Occipital lobe (tissue), 2 donors: Measurements from ENCODE around the gene KIF5C. TPM values are rescaled to one million over a fixed set of nuclear protein-coding genes. Genes with fewer than 3 reads are reported as not detected.

Experiments used
- DNase-seq: peaks from one replicate; lab custom pipeline; 2025; lab: John Stamatoyannopoulos, UW
- total RNA-seq: library from RNA; depleted of rRNA; stranded (reverse); fragments of >200 nt; gene quantifications from one replicate; pipeline ENCODE4 v1.2.3, GENCODE V29; 2014

KIF5C gene
- total RNA-seq, 1 donor from 2014 or later, result 379 TPM

DNA sequence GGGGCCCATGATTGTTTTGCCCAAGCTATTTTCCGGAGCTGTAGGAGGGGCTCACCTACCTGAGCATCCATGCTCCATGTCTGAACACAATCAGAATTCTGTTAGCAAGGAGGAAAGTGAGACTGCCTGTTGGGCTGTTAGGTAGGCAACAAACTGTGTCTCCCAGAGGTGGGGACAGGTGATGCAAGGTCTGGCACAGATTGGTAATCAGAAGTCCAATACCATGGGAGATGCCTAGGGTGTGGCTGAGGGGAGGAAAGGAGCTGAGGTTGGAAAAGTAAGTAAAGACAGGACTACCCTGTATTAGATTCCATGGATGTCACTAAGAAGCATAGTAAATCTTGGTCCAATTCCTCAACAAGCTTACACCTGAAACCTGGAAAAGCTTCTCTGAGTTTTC lies 166.5 kb downstream of the KIF5C start:
- no peak for DNase-seq

DNA sequence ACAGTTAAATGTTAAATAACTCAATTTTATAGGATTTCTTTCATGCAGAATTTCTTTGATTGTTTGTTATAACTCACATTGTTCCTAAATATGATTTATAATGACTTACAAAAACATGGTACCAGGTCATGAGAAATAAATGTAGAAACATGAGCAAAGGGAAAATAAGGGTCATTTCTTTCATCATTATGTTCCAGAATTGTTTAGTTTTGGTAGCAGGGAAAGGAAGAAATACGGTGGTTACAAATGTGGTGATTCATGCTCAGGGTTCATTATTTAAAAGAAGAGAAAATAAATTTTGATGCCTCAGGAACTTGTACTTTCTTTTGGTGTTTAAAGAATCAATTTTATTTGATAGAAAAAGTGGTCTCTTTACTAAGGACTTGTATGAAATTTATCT lies 167.9 kb downstream of the KIF5C start:
- no peak for DNase-seq

DNA sequence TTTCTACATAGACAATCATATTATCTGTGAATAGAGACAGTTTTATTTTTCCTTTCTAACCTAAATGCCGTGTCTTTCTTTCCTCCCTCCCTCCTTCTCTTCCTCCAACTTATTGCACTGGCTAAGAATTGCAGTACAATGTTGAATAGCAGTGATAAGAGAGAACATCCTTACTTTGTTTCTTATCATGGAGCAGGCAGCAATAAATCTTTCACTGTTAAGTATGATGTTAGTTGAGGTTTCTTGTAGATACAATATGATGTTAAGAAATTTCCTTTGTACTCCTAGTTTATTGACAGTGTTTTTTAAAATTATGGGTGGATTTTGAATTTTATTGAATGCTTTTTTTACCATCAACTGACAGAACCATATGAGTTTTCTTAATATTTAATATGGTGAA lies 169.5 kb downstream of the KIF5C start:
- DNase-seq, result no peak

DNA sequence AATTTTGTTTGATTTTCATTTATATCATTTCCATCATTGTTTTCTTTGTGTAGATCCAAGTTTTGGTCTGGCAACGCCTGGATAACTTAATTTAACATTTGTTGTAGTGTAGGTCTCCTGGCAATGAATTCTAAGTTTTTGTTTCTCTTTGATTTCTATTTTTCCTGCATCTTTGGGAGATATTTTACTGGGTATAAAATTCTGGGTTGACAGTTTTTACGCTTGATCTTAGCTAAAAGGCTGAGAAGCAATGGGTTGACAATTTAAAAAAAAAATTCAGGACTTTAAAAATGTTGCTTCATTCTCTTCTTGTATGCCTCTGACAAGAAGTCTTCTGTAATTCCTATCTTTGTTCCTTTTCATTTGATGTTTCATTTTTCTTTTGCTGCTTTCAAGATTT lies 172.1 kb downstream of the KIF5C start:
- no peak for DNase-seq

DNA sequence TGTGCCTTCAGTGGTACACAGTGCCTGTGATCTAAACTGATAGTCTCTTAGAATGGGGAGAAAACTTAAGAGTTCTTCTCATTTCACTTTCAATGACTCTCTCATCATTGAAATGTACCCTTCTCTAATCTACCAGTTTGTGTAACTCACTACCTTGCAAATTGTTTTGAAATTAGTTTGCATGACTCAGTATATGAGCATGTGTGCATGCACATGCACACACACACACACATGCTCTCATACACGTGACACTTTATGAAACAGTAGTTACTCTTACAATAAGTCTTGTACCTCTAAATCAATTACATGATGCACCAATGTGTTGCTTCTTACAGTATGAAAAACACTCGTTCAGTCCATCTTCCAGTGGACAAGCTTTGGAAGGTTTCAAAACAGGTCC lies 174.1 kb downstream of the KIF5C start:
- DNase-seq, result no peak

DNA sequence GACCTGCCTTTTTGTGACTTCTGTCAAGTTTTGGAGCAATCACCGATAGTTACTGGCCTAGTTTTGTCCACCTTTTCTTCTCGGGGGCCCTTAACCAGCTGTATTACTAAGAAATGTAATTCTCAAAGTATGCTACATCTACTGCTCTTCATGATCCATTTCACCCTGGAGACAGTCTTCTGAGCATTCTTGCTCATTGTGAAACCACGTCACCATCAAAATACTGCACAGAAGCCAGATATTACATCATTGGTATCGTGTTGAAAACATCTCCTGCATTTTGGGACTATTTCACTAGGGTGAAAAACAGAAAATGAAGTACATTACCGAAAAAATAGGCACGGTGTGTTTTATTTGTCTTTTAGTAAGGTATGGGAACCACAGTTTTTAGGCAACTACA lies 175.2 kb downstream of the KIF5C start:
- no peak for DNase-seq

DNA sequence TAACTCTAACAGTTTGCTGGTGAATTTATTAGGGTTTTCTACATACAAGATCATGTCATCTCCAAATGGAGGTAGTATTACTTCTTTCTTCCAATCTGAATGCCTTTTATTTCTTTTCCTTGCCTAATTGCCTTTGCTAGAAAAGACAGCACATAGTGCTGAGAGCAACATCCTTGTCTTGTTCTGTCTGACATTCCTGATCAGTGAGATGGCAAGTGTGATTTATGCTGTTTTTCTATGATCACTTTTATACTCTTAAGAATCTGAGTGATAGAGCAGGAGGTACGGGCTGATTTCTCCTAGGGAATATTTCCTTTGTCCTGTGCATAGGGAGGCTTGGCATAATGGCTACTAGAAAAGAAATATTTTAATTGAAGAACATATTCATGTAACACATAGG lies 180.7 kb downstream of the KIF5C start:
- no peak for DNase-seq

DNA sequence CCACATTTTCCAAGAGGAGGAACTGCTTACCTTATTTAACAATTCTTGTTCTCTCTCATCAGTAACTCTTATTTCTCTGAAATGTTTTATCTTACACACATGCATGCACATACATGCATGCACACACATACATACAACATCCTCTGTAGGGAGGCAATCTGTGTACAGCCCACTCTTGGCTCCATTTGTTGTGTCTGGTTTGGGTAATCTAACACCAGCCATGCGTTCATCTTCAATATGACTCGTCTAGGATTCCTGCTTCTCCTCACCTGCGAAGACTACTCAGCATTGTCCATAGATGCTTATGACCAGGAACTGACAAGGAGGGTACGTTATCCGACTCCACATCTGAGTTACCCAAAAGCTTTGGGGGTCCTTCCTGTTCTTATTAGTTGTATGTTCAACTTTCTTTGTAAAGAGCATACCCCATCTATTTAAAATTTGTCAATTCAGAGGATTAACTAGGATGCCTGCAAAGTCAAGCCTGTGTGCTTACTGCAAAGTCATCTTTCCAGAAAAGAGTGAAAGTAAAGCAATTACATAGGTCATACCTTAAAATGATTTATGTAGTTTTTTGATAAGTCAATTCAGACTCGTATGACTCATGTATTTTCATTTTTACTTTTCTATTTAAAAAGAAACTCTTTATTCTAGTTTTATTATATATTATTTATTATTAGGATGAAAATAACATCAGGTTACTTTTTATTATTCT lies 181.7 kb downstream of the KIF5C start:
- DNase-seq, result no peak

DNA sequence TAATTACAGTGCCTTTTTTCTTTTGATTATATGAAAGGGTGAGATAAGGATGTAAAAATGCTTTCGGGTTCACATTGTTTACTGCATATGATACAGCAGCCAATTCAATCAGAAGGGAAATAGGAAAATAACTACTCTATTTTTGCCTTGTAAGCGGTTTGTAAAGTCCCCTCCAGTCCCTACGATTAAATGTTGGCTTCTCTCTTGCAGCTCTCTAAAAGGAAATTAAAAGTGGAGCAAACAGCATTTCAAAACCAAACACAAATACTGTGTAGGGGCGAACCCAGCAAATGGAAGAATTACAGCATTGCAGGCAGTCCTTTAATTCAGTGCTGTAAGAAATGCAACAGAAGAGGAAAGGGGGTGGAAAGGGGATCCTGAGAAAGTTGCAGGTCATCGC lies 182.4 kb downstream of the KIF5C start:
- no peak for DNase-seq

DNA sequence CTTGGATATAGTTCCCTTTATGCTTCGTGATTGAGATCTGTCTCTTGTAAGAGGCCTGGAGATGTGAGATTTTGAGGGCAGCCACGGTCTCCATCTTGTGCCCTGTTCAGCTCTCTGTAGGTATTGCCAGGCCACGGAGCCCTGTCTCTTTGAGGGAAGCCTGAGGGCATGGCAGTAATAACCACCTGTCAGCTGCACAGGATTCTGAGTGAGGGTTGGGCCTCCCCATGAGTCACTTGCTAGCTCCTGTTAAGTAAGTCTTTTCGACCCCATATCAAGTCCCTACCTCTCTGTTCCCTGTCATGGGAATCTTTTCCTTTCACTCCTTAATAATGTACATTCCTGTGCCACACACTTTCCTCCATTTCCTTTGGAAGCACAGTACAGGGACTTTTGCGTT lies 183.9 kb downstream of the KIF5C start:
- DNase-seq, result no peak

DNA sequence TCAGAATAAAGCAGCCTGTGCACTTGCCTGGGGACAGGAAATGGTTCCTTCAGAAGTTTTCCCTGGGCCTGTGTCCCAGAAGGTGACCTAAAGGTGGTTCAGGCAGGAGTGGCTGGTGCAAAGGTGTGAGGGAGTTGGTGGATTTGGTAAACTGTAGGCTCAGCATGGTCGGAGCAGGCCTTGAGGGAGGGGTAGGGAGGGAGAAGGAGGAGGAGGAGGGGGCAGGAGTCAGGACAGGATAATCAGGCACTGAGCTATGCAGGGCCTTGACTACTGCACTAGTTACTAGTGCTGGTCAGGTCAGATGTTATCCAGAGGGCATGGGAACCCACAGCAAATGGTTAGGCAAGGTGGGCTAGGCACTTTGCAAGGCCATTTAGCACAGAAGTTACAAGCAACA lies 184.8 kb downstream of the KIF5C start:
- DNase-seq, result no peak

DNA sequence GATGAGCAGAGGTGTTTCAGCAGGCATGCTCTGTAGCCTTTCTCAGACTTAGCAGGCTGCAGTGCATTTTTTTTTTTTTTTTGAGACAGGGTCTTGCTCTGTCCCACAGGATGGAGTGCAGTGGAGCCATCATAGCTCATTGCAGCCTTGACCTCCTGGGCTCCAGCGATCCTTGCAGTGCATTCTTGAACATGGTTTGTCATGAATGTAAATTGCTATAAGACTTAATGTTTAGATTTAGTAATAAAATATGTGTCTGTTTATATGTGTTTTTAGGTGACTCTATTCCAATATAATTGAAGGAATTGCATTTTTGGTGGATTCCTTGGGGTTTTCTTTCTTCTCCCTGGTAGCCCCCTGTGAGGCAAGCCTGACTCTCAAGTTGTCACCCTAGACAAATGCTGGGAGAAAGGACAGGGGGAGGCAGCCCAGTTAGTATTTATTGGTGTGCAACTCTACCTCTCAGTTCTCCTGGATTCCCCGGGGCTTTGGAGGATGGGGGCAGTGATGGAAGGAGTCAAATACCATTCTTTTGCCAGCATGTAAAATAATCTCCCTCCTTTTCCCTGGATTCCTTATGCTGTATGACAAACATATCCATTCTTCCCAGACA lies 186.2 kb downstream of the KIF5C start:
- no peak for DNase-seq

DNA sequence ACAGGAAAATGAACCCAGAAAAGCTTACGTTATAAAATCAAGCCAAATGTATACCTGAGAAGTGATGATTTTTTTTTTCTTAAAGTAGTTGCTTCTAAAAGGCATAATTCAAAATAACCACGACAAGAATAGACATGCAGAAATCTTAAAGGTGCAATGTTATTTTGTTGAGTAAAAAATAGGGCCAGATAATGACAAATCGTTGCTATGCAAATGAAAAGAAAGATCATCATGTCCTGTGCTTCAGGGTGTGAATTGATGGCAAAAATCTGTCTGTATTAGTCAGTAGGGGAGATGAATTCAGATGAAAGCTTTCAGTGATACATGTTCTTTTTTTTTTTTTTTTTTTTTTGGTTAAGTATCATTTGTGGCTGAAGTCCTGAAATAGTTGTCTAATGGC lies 187.5 kb downstream of the KIF5C start:
- no peak for DNase-seq

DNA sequence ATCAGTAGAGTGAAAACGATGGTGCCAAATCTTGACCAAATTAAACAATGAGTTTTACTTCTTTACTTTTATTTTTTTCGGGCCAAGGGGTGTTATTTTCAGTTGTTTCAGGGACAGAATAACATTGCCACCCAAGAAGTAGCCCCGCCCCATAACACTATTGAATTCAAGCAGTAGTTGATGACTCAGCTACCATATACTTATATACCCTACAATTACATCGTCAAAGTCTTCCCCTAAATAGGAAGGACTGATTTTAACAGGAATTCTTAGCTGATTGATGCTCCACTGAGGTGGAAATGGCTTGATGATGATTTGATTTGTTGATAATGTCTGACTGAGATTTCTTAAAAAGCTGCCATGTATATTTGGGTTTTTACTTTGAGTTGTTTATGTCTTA lies 188.2 kb downstream of the KIF5C start:
- DNase-seq, result no peak

DNA sequence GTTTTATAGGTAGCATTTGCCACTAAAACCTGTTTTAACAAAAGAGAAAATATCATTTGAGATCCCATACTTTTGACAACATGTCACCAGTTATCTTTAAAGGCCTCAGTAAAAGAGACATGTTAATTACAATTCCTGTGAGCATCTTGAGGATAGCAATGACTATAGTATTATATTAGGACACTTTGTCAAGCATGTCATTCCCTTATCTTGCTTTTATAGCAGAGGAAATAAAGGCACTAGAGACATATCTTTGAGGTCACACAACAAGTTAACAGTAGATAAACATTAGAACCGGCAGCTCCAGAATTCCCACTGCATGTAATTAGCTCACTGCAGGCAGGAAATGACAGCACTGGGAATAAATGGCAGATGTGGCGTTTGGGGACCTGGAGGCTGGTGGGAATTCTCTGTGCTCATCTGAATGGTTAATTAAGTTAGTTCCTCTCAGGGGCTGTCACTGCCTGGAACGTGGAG lies 189.4 kb downstream of the KIF5C start:
- DNase-seq, result no peak

DNA sequence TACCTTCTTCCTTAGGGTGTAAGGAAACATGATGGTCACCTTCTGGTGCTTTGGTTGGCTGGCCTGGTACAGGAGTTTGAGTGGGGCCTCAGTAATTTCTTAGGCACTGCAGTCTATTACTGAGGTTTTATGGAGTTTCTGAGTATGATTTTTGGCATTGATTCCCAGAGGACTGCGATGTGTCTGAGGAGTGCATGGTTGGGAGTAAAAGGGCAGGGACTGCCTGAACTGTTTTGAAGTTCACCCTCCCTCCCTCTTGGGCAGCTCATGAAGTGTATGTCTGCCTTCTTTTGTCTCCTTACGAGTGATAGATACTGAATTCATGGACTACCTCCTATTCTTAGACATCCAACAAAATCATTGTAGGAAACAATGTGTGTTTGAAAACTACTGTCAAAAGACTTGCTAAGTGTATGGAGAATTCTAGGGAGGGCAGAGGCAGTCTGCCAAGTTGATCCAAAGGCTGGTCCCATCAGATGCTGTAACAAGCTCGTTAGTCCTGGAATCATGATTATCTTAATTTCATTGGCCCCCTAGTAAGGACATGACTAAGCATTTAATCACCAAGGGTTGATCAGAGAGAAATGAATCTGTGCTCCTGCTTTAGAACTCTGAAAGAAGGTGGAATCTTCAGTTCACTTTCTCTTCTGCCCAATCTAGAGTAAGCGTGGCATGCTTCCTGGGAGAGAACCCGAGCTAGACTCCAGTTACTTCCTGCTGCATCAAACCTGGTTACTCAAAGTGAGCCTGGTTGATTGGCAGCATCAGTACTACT lies 190.0 kb downstream of the KIF5C start:
- no peak for DNase-seq

DNA sequence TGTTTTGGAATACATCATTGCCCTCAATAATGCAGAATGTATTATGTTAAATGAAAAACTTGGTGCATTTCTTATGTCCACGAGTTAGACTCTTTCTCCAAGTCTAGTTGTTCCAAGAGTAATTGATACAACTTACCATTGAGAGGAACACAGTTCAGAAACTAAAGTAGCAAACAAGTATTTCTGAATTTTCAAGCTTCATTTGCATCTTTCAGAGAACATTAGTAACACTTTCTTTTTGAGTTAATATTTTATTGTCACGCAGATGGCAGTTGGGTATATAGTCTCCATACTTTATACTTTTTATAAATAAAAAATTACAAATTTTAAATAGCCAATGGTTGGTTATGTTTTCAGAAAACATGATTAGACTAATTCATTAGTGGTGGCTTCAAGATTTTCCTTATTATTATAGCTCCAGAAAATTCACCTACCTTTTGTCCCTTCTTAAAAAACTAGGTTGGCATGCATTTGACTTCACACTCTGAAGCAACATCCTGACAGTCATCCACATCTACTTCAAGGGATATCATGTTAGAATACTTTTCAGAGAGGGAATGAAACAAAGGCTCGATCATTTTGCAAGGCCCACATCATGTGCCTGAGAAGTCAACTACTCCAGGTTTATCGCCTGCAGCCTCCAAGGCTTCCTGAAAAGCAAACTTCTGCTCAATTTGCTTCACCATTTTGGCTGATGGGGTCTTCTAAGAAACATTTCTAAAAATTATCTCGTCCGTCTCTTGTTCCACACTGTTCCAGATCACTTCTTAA lies 193.4 kb downstream of the KIF5C start:
- no peak for DNase-seq

DNA sequence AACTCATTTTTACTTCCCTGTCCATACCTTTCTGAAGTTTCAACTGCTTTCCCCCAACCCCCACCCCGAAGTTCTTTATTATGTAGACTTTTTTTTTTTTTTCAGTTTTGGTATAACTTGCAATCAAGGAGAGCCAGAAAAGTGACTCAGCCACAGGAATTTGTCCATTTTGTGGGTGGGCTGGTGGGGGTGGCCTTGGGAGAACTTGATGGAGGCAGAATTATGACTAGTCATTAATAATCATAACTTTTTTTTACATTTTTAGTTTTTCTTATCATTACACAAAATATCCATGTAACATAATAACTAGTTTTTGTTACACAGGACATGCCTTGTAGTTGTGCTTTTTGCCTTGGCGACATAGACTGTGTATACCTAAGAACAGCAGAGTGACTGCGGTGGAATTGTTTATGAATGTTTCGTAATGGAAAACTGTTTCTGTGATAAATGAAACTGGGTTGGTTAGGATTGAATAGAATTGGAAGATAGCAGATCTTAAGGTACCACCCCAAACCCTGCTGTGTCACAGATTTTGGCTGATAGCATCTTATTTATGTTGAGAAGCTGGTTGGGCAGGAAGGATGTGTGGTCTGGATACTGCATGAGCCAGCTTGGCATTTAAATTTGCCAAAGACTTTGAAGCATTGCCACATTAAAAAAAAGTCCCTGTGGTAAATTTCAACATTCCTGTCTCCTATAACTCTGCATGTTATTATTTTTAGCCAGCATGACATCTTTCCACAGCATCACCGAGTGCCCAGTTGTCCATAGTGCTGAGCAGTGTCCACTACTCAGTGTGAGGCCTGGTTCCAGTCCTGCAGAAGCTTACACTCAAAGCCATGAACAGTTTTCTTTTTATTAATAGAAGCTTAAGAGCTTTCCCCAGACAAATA lies 194.2 kb downstream of the KIF5C start:
- DNase-seq, result no peak

DNA sequence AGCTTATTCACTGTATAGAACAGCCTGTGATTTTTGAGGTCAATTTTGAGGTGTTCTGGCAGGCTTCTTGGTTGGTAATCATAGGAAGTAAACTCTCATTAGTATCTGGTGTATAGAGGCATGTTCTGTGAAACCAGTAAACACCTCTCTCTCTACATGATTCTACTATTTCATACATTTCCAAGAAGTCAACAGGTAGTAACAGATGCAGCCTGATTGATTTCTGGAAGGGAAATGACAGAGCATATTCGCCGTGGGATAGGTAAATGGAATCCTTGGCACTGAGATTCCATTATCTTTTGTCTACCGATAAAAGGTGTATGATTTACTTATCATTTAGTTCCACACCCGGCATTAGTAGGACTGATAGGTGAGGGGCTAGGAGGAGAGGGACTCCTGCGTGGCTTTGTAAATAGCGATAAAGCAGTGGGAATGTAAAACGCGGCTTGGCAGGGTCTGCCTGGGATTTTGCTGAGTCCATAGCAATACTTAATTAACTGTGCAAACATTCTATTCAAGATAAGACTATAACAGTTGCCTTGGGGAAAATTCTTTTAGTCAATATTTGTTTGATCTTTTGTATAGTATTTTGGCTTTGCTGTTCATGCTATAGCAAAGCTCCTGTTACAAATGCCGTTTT lies 195.8 kb downstream of the KIF5C start:
- DNase-seq, result no peak

DNA sequence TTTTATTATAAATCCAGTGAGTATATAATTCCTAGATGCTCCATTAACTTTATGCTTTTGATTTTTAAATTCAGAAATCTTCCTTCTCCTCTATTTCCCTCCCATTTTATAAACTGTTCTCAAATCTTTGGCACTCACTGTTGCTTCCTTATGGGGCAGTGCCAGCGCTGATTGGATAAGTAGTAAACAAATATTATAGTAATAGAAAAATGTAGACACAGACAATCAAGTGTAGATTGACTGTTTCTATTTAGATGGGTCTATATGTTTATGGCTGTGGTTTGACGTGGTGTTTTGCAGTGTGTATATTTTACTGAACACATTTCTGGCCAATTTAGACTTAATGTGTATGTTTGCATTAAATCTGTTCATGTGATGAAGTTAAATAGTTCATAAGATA lies 200.1 kb downstream of the KIF5C start:
- DNase-seq, result no peak
